H1 (cell line): ENCODE results near the gene GALNT9. TPM values are rescaled to one million over a fixed set of nuclear protein-coding genes. Genes with fewer than 3 reads are reported as not detected.

ENCODE experiments used
- CTCF ChIA-PET: fragments of 300-600 bp; sonication (Branson Sonifier 250); formaldehyde crosslinking; loops from one replicate; lab custom pipeline; 2021; ENCODE audit not compliant: partially characterized antibody; lab: Charles Lee
- POLR2A ChIA-PET: fragments of 300-600 bp; sonication (Branson Sonifier 250); formaldehyde crosslinking; loops from one replicate; lab custom pipeline; 2021; ENCODE audit warnings: inconsistent platforms; ENCODE audit not compliant: partially characterized antibody; lab: Charles Lee
- DNase-seq, 2 experiments: peaks; one replicate each; pipeline versions ENCODE4 v3.0.0 to v3.0.0-alpha.2; 2010 to 2022; ENCODE audit warnings: low spot score in 2 of 2, low read depth in 1 of 2, mixed read lengths in 1 of 2
- FAIRE-seq: peaks from 2 replicates; lab custom pipeline; 2011; peaks lifted over from hg19 to GRCh38; lab: Jason Lieb, UNC
- H2AFZ ChIP-seq: 2 replicates; pipeline ENCODE4 v1.8.1; 2012; ENCODE audit warnings: low read length, inconsistent platforms
- H2AK5ac ChIP-seq: 2 replicates; pipeline ENCODE4 v1.6.1; 2013; ENCODE audit warnings: low read depth, low read length
- H2BK120ac ChIP-seq: replicated peaks from 2 replicates; pipeline ENCODE3; 2013; ENCODE audit warnings: low read depth, low read length, inconsistent platforms
- H2BK12ac ChIP-seq: 2 replicates; pipeline ENCODE4 v1.6.1; 2013; ENCODE audit warnings: low read depth, low read length
- H2BK15ac ChIP-seq: 2 replicates; pipeline ENCODE4 v1.6.1; 2013; ENCODE audit warnings: low read length
- H2BK20ac ChIP-seq: 2 replicates; pipeline ENCODE4 v1.6.1; 2013; ENCODE audit warnings: low read length
- H2BK5ac ChIP-seq: 2 replicates; pipeline ENCODE4 v1.6.1; 2013; ENCODE audit warnings: low read depth, low read length
- H3K14ac ChIP-seq: 2 replicates; pipeline ENCODE4 v1.6.1; 2013; ENCODE audit warnings: inconsistent platforms; ENCODE audit not compliant: insufficient read length
- H3K18ac ChIP-seq: 2 replicates; pipeline ENCODE4 v1.6.1; 2013; ENCODE audit warnings: low read length; ENCODE audit errors: extremely low read depth
- H3K23ac ChIP-seq: 2 replicates; pipeline ENCODE4 v1.6.1; 2013; ENCODE audit warnings: inconsistent platforms; ENCODE audit not compliant: insufficient read length
- H3K23me2 ChIP-seq: 2 replicates; pipeline ENCODE4 v1.6.1; 2013; ENCODE audit warnings: low read depth, low read length
- H3K27ac ChIP-seq: 2 replicates; pipeline ENCODE4 v1.6.1; 2011; ENCODE audit warnings: low read depth, low read length, inconsistent platforms
- H3K27me3 ChIP-seq, 4 experiments: replicated peaks in 1 of 4; 1 replicate in 1 of 4; 2 replicates in 3 of 4; pipeline versions ENCODE4 v1.6.1 to v1.8.1; 2011 to 2013; ENCODE audit warnings: low read length in 3 of 4, mild to moderate bottlenecking in 3 of 4, inconsistent platforms in 2 of 4, mixed read lengths in 2 of 4, moderate library complexity in 1 of 4; ENCODE audit not compliant: control insufficient read depth in 3 of 4, insufficient read depth in 3 of 4; ENCODE audit errors: extremely low read depth in 1 of 4
- H3K36me3 ChIP-seq, 4 experiments: 2 replicates each; pipeline versions ENCODE4 v1.6.1 to v1.8.1; 2011 to 2013; ENCODE audit warnings: mild to moderate bottlenecking in 4 of 4, low read length in 3 of 4, moderate library complexity in 2 of 4, control low read depth in 1 of 4, inconsistent platforms in 1 of 4; ENCODE audit not compliant: insufficient read depth in 4 of 4, control insufficient read depth in 2 of 4
- H3K4ac ChIP-seq: replicated peaks from 2 replicates; pipeline ENCODE3; 2013; ENCODE audit warnings: low read length, low read depth, mixed read lengths, inconsistent platforms; ENCODE audit not compliant: insufficient read length
- H3K4me1 ChIP-seq, 4 experiments: replicated peaks in 1 of 4; 1 replicate in 1 of 4; 2 replicates in 3 of 4; pipeline versions ENCODE4 v1.6.1 to v1.8.1; 2011 to 2013; ENCODE audit warnings: low read length in 3 of 4, inconsistent platforms in 2 of 4, mixed read lengths in 1 of 4; ENCODE audit not compliant: insufficient read depth in 4 of 4, control insufficient read depth in 3 of 4
- H3K4me2 ChIP-seq, 2 experiments: 2 replicates each; pipeline versions ENCODE4 v1.6.1 to v1.8.1; 2011 to 2013; ENCODE audit warnings: low read depth in 2 of 2, low read length in 2 of 2, control low read depth in 1 of 2, inconsistent platforms in 1 of 2, mild to moderate bottlenecking in 1 of 2; ENCODE audit not compliant: insufficient read depth in 1 of 2
- H3K4me3 ChIP-seq, 4 experiments: fragments of 200-600, 300-600 bp in 1 of 4; sonication (generic), shearing (Covaris generic), sonication (Bioruptor Twin) in 1 of 4; 2 replicates each; pipeline versions ENCODE4 v1.5.1 to v1.8.1; 2011 to 2016; ENCODE audit warnings: low read length in 4 of 4, low read depth in 3 of 4, control low read depth in 2 of 4, inconsistent platforms in 2 of 4, mild to moderate bottlenecking in 2 of 4, mixed read lengths in 1 of 4, moderate library complexity in 1 of 4; ENCODE audit not compliant: insufficient read depth in 2 of 4; ENCODE audit errors: extremely low read depth in 1 of 4
- H3K56ac ChIP-seq: replicated peaks from 2 replicates; pipeline ENCODE3; 2013; ENCODE audit warnings: low read depth, mild to moderate bottlenecking, mixed read lengths, low read length, inconsistent platforms; ENCODE audit not compliant: insufficient read length
- H3K79me1 ChIP-seq: 2 replicates; pipeline ENCODE4 v1.6.1; 2013; ENCODE audit warnings: low read depth, low read length, control low read depth
- H3K79me2 ChIP-seq, 2 experiments: 2 replicates each; pipeline versions ENCODE4 v1.6.1 to v1.8.1; 2012 to 2013; ENCODE audit warnings: low read length in 2 of 2, mild to moderate bottlenecking in 2 of 2, inconsistent platforms in 1 of 2; ENCODE audit not compliant: insufficient read depth in 2 of 2, control insufficient read depth in 1 of 2
- H3K9ac ChIP-seq, 4 experiments: replicated peaks in 1 of 4; 1 replicate in 1 of 4; 2 replicates in 3 of 4; pipeline versions ENCODE4 v1.6.1 to v1.8.1; 2011 to 2013; ENCODE audit warnings: low read depth in 3 of 4, low read length in 3 of 4, control low read depth in 2 of 4, mild to moderate bottlenecking in 2 of 4, moderate library complexity in 2 of 4, inconsistent platforms in 1 of 4; ENCODE audit errors: extremely low read depth in 1 of 4
- H3K9me3 ChIP-seq, 2 experiments: 2 replicates each; pipeline versions ENCODE4 v1.6.1 to v1.8.1; 2012 to 2013; ENCODE audit warnings: mild to moderate bottlenecking in 2 of 2, moderate library complexity in 2 of 2, control low read depth in 1 of 2, inconsistent platforms in 1 of 2, low read depth in 1 of 2, low read length in 1 of 2, mixed read lengths in 1 of 2; ENCODE audit not compliant: insufficient read depth in 2 of 2
- H4K20me1 ChIP-seq, 2 experiments: replicated peaks in 1 of 2; 2 replicates each; pipeline versions ENCODE3 to v1.8.1; 2011 to 2013; ENCODE audit warnings: inconsistent platforms in 2 of 2, low read length in 2 of 2, mild to moderate bottlenecking in 1 of 2; ENCODE audit not compliant: insufficient read depth in 2 of 2, control insufficient read depth in 1 of 2
- H4K5ac ChIP-seq: 2 replicates; pipeline ENCODE4 v1.6.1; 2013; ENCODE audit warnings: low read length, low read depth, mixed read lengths, inconsistent platforms; ENCODE audit not compliant: insufficient read length
- H4K8ac ChIP-seq: 2 replicates; pipeline ENCODE4 v1.8.0; 2013; ENCODE audit warnings: mild to moderate bottlenecking, moderate library complexity, low read length, inconsistent platforms; ENCODE audit not compliant: insufficient read depth; ENCODE audit errors: extremely low read depth
- H4K91ac ChIP-seq: replicated peaks from 2 replicates; pipeline ENCODE3; 2013; ENCODE audit warnings: low read length, mixed read lengths, inconsistent platforms; ENCODE audit not compliant: insufficient read length
- BCL11A ChIP-seq, 2 experiments: IDR thresholded peaks; one replicate each; pipeline ENCODE4 v1.6.1; 2011; ENCODE audit warnings: low read depth in 2 of 2, low read length in 2 of 2, mild to moderate bottlenecking in 2 of 2
- CBX8 ChIP-seq: fragments of 300-800, 300-1000 bp; sonication (generic); IDR thresholded peaks from 2 replicates; pipeline ENCODE4 v1.7.1; 2016; ENCODE audit warnings: low read depth, low read length, borderline replicate concordance
- MAFK ChIP-seq: IDR thresholded peaks from 2 replicates; pipeline ENCODE4 v1.6.1; 2012; ENCODE audit warnings: low read depth, mild to moderate bottlenecking, improper control_type of control experiment, low read length
- POLR2A ChIP-seq, 2 experiments: IDR thresholded peaks; 1 replicate in 1 of 2; 2 replicates in 1 of 2; pipeline ENCODE4 v1.6.1; 2011; ENCODE audit warnings: low read depth in 2 of 2, low read length in 2 of 2, mild to moderate bottlenecking in 2 of 2; ENCODE audit errors: control extremely low read depth in 1 of 2
- SIRT6 ChIP-seq: IDR thresholded peaks from one replicate; pipeline ENCODE4 v1.7.1; 2012; ENCODE audit warnings: low read length, inconsistent platforms
- SRF ChIP-seq: IDR thresholded peaks from 2 replicates; pipeline ENCODE4 v1.6.1; 2011; ENCODE audit warnings: mild to moderate bottlenecking, low read depth, low read length, moderate library complexity
- TAF7 ChIP-seq: optimal IDR thresholded peaks from 2 replicates; pipeline ENCODE3; 2011; ENCODE audit warnings: low read depth, mild to moderate bottlenecking, inconsistent platforms, low read length, moderate library complexity, borderline replicate concordance
- TCF12 ChIP-seq: IDR thresholded peaks from 2 replicates; pipeline ENCODE4 v1.6.1; 2011; ENCODE audit warnings: low read depth, mild to moderate bottlenecking, low read length
- WGBS, 2 experiments: shearing (Covaris generic) in 1 of 2; methylation state at CpG; one replicate each; pipeline versions ENCODE4 v1.1.6 to v1.1.7; 2013 to 2015; ENCODE audit warnings: low lambda C conversion rate in 2 of 2, mixed read lengths in 2 of 2, inconsistent platforms in 1 of 2, low coverage in 1 of 2, missing lambda C conversion rate in 1 of 2; ENCODE audit not compliant: insufficient replicate concordance in 2 of 2, insufficient coverage in 1 of 2, insufficient read length in 1 of 2; ENCODE audit errors: extremely low coverage in 1 of 2, missing lambda C conversion rate in 1 of 2; 5-methylcytosine and 5-hydroxymethylcytosine counted together
- polyA plus RNA-seq, 7 experiments: library from polyadenylated mRNA; depleted of rRNA in 3 of 7; stranded (reverse) in 5 of 7; unstranded in 2 of 7; fragments of >200 nt in 5 of 7; fragments of 200-250 nt in 2 of 7; gene quantifications; 1 replicate in 5 of 7; 2 replicates in 1 of 7; 4 replicates in 1 of 7; pipeline versions ENCODE4 v1.2.1 to v1.2.3, GENCODE V29; 2011 to 2013; ENCODE audit warnings: missing spikeins in 2 of 7, mixed read lengths in 2 of 7
- total RNA-seq: library from RNA; stranded (reverse); fragmentation: NEBNext Ultra II Directional; extraction: Animal tissue kit (Norgen Biotek cat#: 25700); gene quantifications from 2 replicates; pipeline ENCODE4 v1.2.1, GENCODE V29; 2021
- TF ChIP-seq, protein P1 (sequence below), 3 experiments: IDR thresholded peaks; 1 replicate in 2 of 3; 2 replicates in 1 of 3; pipeline versions ENCODE4 v1.5.1 to v1.6.1; 2011; ENCODE audit warnings: low read length in 3 of 3, mild to moderate bottlenecking in 3 of 3, inconsistent platforms in 2 of 3, low read depth in 1 of 3, moderate library complexity in 1 of 3; ENCODE audit not compliant: insufficient read depth in 1 of 3; ENCODE audit errors: control extremely low read depth in 1 of 3

The GALNT9 gene
- total and polyA plus RNA-seq, 2 of the 8 experiments (the other 6 are each of a cell fraction or from before 2014, with no cell fraction given): 2.0 to 3.6 TPM

DNA sequence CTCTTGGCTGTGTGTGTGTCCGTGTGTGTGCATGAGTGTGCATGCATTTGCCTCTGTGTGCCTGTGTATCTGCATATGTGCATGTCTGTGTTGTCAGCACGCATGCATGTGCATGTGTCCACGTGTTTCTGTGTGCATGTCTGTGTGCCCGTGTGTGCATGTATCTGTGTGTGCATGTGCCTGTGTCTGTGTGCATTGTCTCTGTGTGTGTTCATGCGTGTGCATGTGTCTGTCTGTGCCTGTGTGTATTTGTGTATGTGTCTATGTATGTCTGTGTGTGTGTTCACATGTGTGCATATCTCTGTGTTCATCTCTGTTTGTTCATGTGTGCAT lies 1.1 kb upstream of the GALNT9 start:
- Histone ChIP-seq H2AFZ (no peak overlapping the region), H3K27ac (no peak overlapping the region), H2BK20ac (no peak overlapping the region), H3K79me1 (no peaks in the 10 kb centered on the region), H4K8ac (no peak overlapping the region), H4K5ac (no peak overlapping the region), H3K4me3 (no peak overlapping the region), H3K18ac (no peak overlapping the region), H3K36me3 (no peaks in the 10 kb centered on the region), H3K9ac (no peak overlapping the region), H3K27me3 (peaks cover 12 to 64% (median 52%) of the 10 kb centered on the region in 4 experiments), H3K4me2 (peak overlapping the region in 1 of 2 experiments; percentile 36; a peak in 1 of 4 replicates), H3K79me2 (no peaks in the 10 kb centered on the region), H3K23ac (peak overlapping the region; percentile 39), H4K20me1 (peaks cover 1 to 13% of the 10 kb centered on the region in 2 experiments), H3K9me3 (peaks cover 0 to 2% of the 10 kb centered on the region in 2 experiments; a peak in 1 of 4 replicates), H2AK5ac (no peak overlapping the region; the same call in 1 of the 2 replicates), H3K4ac (no peak overlapping the region), H3K4me1 (peaks cover 0 to 15% (median 2%) of the 10 kb centered on the region in 4 experiments; a peak in 6 of 7 replicates), H2BK15ac (no peak overlapping the region), H2BK5ac (no peak overlapping the region), H3K23me2 (peaks cover 3% of the 10 kb centered on the region), H3K14ac (no peak overlapping the region), H4K91ac (no peak overlapping the region), H2BK120ac (no peak overlapping the region), H2BK12ac (no peak overlapping the region), H3K56ac (no peak overlapping the region)
- DNase-seq: no peak
- 88% methylated on average over 5 of the region's 5 CpGs; no CpG with 5 or more reads in 1 of the 2 experiments for WGBS, 2 experiments
- FAIRE-seq: no peak
- POLR2A ChIA-PET: no interaction called here
- CTCF ChIA-PET: interaction anchor here (0.6 kb wide), 2 partner anchors 57 to 426 kb away, joined by 3 to 5 read pairs; no protein-coding TSS in a partner anchor
- no peak for TF ChIP-seq CBX8
- TF ChIP-seq, protein P1, sequence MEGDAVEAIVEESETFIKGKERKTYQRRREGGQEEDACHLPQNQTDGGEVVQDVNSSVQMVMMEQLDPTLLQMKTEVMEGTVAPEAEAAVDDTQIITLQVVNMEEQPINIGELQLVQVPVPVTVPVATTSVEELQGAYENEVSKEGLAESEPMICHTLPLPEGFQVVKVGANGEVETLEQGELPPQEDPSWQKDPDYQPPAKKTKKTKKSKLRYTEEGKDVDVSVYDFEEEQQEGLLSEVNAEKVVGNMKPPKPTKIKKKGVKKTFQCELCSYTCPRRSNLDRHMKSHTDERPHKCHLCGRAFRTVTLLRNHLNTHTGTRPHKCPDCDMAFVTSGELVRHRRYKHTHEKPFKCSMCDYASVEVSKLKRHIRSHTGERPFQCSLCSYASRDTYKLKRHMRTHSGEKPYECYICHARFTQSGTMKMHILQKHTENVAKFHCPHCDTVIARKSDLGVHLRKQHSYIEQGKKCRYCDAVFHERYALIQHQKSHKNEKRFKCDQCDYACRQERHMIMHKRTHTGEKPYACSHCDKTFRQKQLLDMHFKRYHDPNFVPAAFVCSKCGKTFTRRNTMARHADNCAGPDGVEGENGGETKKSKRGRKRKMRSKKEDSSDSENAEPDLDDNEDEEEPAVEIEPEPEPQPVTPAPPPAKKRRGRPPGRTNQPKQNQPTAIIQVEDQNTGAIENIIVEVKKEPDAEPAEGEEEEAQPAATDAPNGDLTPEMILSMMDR (IDR thresholded peaks at IDR 0.05; ENCODE audit: control extremely low read depth in 1 of 3, insufficient read depth in 1 of 3, low read depth in 1 of 3, low read length in 3 of 3): no peak
- no peak for TF ChIP-seq SRF
- TF ChIP-seq MAFK: no peak
- no peak for TF ChIP-seq SIRT6
- TF ChIP-seq TAF7: no peak
- TF ChIP-seq TCF12: no peak
- TF ChIP-seq POLR2A (IDR thresholded peaks at IDR 0.05; ENCODE audit: control extremely low read depth in 1 of 2, low read depth in 2 of 2, low read length in 2 of 2): no peak
- TF ChIP-seq BCL11A (IDR thresholded peaks at IDR 0.05; ENCODE audit: low read depth in 2 of 2, low read length in 2 of 2): no peak
